Body of pancreas (tissue), 4 donors: Measurements from ENCODE around the gene CCDC146.

ENCODE experiments used
- CTCF ChIP-seq, 7 experiments: fragments of 450-650 bp in 4 of 7; fragments of 200-600 bp in 3 of 7; sonication (generic) in 3 of 7; IDR thresholded peaks; one replicate each; pipeline ENCODE4 v1.5.1; 2016 to 2019; ENCODE audit warnings: antibody characterized with exemption in 7 of 7
- POLR2A ChIP-seq, 3 donors: fragments of 450-650 bp; IDR thresholded peaks; one replicate each; pipeline ENCODE4 v1.6.1; 2016; ENCODE audit warnings: antibody characterized with exemption in 3 of 3, mild to moderate bottlenecking in 2 of 3

GRCh38 chr7:77244222-77244934, 122.0 kb downstream of the CCDC146 start:
- TF ChIP-seq CTCF (IDR thresholded peaks at IDR 0.05) = no peak
- no peak for TF ChIP-seq POLR2A (IDR thresholded peaks at IDR 0.05)
